ENCODE results near the gene POM121L2. TPM values are rescaled to one million over a fixed set of nuclear protein-coding genes. Genes with fewer than 3 reads are reported as not detected.

The POM121L2 gene
- total RNA-seq, 2 experiments from 2014 or later: not detected

GRCh38 chr6:27287751-27288135 is 24.3 kb downstream of the POM121L2 start:
- H3K4me1 Mint-ChIP-seq (ENCODE audit: low read depth): no peaks in the 10 kb centered on the region
- no peaks in the 10 kb centered on the region for H3K4me1 ChIP-seq (ENCODE audit: insufficient read depth, low read length)
- no peak overlapping the region for H3K4me3 ChIP-seq (ENCODE audit: low read length)
- H3K36me3 ChIP-seq (ENCODE audit: insufficient read depth, low read length): no peaks in the 10 kb centered on the region
- H3K9me3 ChIP-seq (ENCODE audit: control insufficient read depth in 1 of 2, insufficient read depth in 1 of 2, low read length in 2 of 2): peaks cover 40 to 45% of the 10 kb centered on the region in 2 experiments
- peaks cover 96% of the 10 kb centered on the region for H3K27me3 Mint-ChIP-seq
- no peak overlapping the region for H3K27ac Mint-ChIP-seq
- intact Hi-C loops (cut with DNase I, micrococcal nuclease): no loop called here
- CTCF ChIA-PET: interaction anchor here (0.5 kb wide), 1 partner anchor 408 kb away, joined by 3 read pairs; no protein-coding TSS in a partner anchor
- ATAC-seq (ENCODE audit: poor library complexity) (no peak), DNase-seq (no peak)
- H3K27me3 ChIP-seq (ENCODE audit: control insufficient read depth in 1 of 2, insufficient read depth in 2 of 2, low read length in 2 of 2): peaks cover 88 to 91% of the 10 kb centered on the region in 2 experiments
- H3K9me3 Mint-ChIP-seq: peaks cover 34% of the 10 kb centered on the region
- no peak overlapping the region for H3K4me3 Mint-ChIP-seq
- no peak overlapping the region for H3K27ac ChIP-seq (ENCODE audit: low read depth in 1 of 2, low read length in 2 of 2)
- POLR2A ChIA-PET: no interaction called here
- peaks cover 13% of the 10 kb centered on the region for H3K36me3 Mint-ChIP-seq (ENCODE audit: low read depth)
- TF ChIP-seq CTCF (IDR thresholded peaks at IDR 0.05): no peak

GRCh38 chr6:27286141-27286540 is 25.9 kb downstream of the POM121L2 start:
- no peaks in the 10 kb centered on the region for H3K36me3 ChIP-seq (ENCODE audit: insufficient read depth, low read length)
- no peak overlapping the region for H3K4me3 Mint-ChIP-seq
- H3K36me3 Mint-ChIP-seq (ENCODE audit: low read depth): peaks cover 11% of the 10 kb centered on the region
- H3K9me3 Mint-ChIP-seq: peaks cover 28% of the 10 kb centered on the region
- peaks cover 97% of the 10 kb centered on the region for H3K27me3 Mint-ChIP-seq
- no peak overlapping the region for H3K27ac Mint-ChIP-seq
- no peak for DNase-seq
- ChIA-PET POLR2A (no interaction called here), CTCF (interaction anchor here (0.8 kb wide), 1 partner anchor 19 kb away, joined by 3 read pairs; no protein-coding TSS in a partner anchor)
- no peak for TF ChIP-seq CTCF (IDR thresholded peaks at IDR 0.05)
- H3K27ac ChIP-seq (ENCODE audit: low read depth in 1 of 2, low read length in 2 of 2): no peak overlapping the region
- H3K4me1 Mint-ChIP-seq (ENCODE audit: low read depth): no peaks in the 10 kb centered on the region
- H3K9me3 ChIP-seq (ENCODE audit: control insufficient read depth in 1 of 2, insufficient read depth in 1 of 2, low read length in 2 of 2): peaks cover 36 to 41% of the 10 kb centered on the region in 2 experiments
- no peaks in the 10 kb centered on the region for H3K4me1 ChIP-seq (ENCODE audit: insufficient read depth, low read length)
- peaks cover 80 to 92% of the 10 kb centered on the region in 2 experiments for H3K27me3 ChIP-seq (ENCODE audit: control insufficient read depth in 1 of 2, insufficient read depth in 2 of 2, low read length in 2 of 2)
- no peak overlapping the region for H3K4me3 ChIP-seq (ENCODE audit: low read length)
- intact Hi-C loops (cut with DNase I, micrococcal nuclease): no loop called here
- ATAC-seq (ENCODE audit: poor library complexity): no peak

GRCh38 chr6:27283279-27283678 is 28.8 kb downstream of the POM121L2 start:
- Histone ChIP-seq H3K27ac (ENCODE audit: low read depth in 1 of 2, low read length in 2 of 2) (no peak overlapping the region), H3K27me3 (ENCODE audit: control insufficient read depth in 1 of 2, insufficient read depth in 2 of 2, low read length in 2 of 2) (peaks cover 81 to 92% of the 10 kb centered on the region in 2 experiments), H3K36me3 (ENCODE audit: insufficient read depth, low read length) (no peaks in the 10 kb centered on the region), H3K9me3 (ENCODE audit: control insufficient read depth in 1 of 2, insufficient read depth in 1 of 2, low read length in 2 of 2) (peaks cover 47 to 48% of the 10 kb centered on the region in 2 experiments), H3K4me3 (ENCODE audit: low read length) (no peak overlapping the region), H3K4me1 (ENCODE audit: insufficient read depth, low read length) (peaks cover 2% of the 10 kb centered on the region)
- DNase-seq (no peak), ATAC-seq (ENCODE audit: poor library complexity) (no peak)
- peak overlapping the region; percentile 27 for H3K4me3 Mint-ChIP-seq
- peaks cover 9% of the 10 kb centered on the region for H3K4me1 Mint-ChIP-seq (ENCODE audit: low read depth)
- CTCF ChIA-PET: no interaction called here
- intact Hi-C loops (cut with DNase I, micrococcal nuclease): loop anchor here in 1 of 2 experiments (5.0 kb wide), 1 partner anchor 46 kb away; no protein-coding TSS in a partner anchor
- TF ChIP-seq CTCF (IDR thresholded peaks at IDR 0.05): no peak
- H3K27ac Mint-ChIP-seq: peak overlapping the region; percentile 58
- H3K27me3 Mint-ChIP-seq: peaks cover 96% of the 10 kb centered on the region
- H3K36me3 Mint-ChIP-seq (ENCODE audit: low read depth): peaks cover 18% of the 10 kb centered on the region
- POLR2A ChIA-PET: no interaction called here
- peaks cover 16% of the 10 kb centered on the region for H3K9me3 Mint-ChIP-seq
